WERI-Rb-1 (cell line): Measurements from ENCODE around the gene XIAP.
"Not testable (repeated sequence)": the region's sequence is repeated elsewhere in the genome, so short reads cannot be mapped to it uniquely, and the experiment has no call there.

Experiments used
- DNase-seq: peaks from one replicate; pipeline ENCODE4 v3.0.0-alpha.2; 2020
- H3K27ac ChIP-seq: fragments of 250-450 bp; sonication (Bioruptor Pico); 2 replicates; pipeline ENCODE4 v1.5.1; 2020; ENCODE audit warnings: mild to moderate bottlenecking, moderate library complexity
- H3K27me3 ChIP-seq: fragments of 250-450 bp; sonication (Bioruptor Pico); 2 replicates; pipeline ENCODE4 v1.5.1; 2021; ENCODE audit warnings: mild to moderate bottlenecking, low read depth, moderate library complexity; ENCODE audit not compliant: insufficient read depth, severe bottlenecking
- H3K36me3 ChIP-seq: fragments of 250-450 bp; sonication (Bioruptor Pico); 2 replicates; pipeline ENCODE4 v1.5.1; 2020; ENCODE audit warnings: mild to moderate bottlenecking, moderate library complexity
- H3K4me3 ChIP-seq: 2 replicates; pipeline ENCODE4 v1.5.1; 2011; ENCODE audit warnings: low read depth, mild to moderate bottlenecking, control low read depth, low read length
- H3K9me3 ChIP-seq: fragments of 250-450 bp; sonication (Bioruptor Pico); 2 replicates; pipeline ENCODE4 v1.5.1; 2021; ENCODE audit warnings: mild to moderate bottlenecking, moderate library complexity; ENCODE audit not compliant: severe bottlenecking
- TF ChIP-seq, protein P1 (sequence below): IDR thresholded peaks from 2 replicates; pipeline ENCODE4 v1.5.1; 2011; ENCODE audit warnings: low read depth, mild to moderate bottlenecking, control low read depth, inconsistent platforms, low read length

The XIAP gene

DNA sequence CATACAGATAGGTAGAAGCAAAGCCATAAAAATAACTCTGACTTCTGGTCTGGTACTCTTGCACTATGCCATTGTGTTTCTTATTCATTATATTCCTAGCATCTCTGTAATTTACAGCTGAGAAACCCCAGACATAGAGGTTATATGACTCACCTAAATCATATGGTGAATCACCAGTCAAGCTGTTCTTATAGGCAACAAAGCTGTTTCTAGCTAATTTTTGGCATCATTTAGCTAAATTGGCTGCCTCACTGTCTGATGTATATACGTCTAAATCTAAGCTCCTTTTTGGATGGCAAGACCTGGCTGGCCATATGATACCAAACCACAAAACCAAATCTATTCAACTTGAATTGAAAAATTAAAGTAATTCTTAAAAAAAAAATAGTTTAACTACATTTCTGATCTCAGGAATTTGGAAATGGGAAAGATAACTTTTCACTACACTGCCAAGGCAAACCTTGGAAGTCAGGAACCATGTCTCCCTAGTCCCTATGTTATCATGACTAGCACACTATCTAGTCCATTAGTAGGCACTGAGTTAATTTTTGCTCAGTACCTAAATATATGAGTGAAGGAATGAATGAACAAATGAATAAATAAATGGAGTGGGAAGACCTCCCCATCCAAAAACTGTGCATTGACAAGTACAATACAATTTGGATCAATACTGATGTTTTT, 60.4 kb downstream of the XIAP start:
- Histone ChIP-seq H3K27ac (no peak overlapping the region), H3K4me3 (no peak overlapping the region), H3K9me3 (no peaks in the 10 kb centered on the region), H3K27me3 (no peaks in the 10 kb centered on the region), H3K36me3 (no peaks in the 10 kb centered on the region)
- TF ChIP-seq, protein P1, sequence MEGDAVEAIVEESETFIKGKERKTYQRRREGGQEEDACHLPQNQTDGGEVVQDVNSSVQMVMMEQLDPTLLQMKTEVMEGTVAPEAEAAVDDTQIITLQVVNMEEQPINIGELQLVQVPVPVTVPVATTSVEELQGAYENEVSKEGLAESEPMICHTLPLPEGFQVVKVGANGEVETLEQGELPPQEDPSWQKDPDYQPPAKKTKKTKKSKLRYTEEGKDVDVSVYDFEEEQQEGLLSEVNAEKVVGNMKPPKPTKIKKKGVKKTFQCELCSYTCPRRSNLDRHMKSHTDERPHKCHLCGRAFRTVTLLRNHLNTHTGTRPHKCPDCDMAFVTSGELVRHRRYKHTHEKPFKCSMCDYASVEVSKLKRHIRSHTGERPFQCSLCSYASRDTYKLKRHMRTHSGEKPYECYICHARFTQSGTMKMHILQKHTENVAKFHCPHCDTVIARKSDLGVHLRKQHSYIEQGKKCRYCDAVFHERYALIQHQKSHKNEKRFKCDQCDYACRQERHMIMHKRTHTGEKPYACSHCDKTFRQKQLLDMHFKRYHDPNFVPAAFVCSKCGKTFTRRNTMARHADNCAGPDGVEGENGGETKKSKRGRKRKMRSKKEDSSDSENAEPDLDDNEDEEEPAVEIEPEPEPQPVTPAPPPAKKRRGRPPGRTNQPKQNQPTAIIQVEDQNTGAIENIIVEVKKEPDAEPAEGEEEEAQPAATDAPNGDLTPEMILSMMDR = no peak
- DNase-seq = no peak

DNA sequence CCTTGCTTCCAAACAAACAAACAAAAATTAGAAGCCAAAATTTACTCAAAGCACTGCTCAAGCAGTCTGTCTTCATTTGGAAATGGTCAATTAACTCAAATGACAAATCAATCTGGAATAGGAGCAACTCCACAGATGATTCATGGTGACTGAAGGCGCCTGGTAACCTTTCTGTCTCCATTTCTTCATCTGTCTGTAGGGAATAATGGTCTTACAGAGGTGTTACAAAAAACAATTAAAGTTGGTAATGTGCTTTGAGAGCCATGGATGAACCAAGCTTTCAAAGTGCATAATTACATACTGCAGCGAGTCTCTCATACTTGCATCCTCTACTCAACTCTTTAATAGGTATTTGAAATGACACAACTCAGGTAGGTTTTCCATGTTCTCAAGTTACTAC, 63.4 kb downstream of the XIAP start:
- no peak for DNase-seq

DNA sequence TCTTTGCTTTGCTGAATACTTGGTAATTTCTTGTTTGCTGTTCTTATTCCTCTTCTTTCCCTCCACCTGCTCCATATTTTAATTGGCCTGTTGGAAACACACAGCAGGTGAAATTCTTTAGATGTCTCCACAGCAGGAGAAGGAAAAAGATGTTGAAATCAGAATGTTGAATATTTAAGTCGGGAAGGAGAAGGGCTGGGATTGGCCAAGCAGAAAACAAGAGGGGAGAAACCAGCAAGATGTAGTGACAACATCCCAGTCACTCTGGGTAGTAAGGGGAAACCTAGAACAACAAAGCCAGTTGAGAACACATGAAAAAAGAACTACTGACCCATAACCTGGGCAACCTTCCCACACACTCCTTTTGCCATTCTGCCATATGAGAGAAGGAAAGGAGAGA, 64.3 kb downstream of the XIAP start:
- H3K36me3 ChIP-seq = no peaks in the 10 kb centered on the region
- H3K4me3 ChIP-seq = no peak overlapping the region
- DNase-seq = no peak
- H3K9me3 ChIP-seq = no peaks in the 10 kb centered on the region
- no peak overlapping the region for H3K27ac ChIP-seq
- TF ChIP-seq, protein P1 = no peak
- no peaks in the 10 kb centered on the region for H3K27me3 ChIP-seq

More for the DNA sequence above, 63.4 kb downstream of the XIAP start:
- TF ChIP-seq, protein P1 = no peak
- Histone ChIP-seq H3K27me3 (no peaks in the 10 kb centered on the region), H3K36me3 (no peaks in the 10 kb centered on the region), H3K4me3 (no peak overlapping the region), H3K27ac (no peak overlapping the region), H3K9me3 (no peaks in the 10 kb centered on the region)

DNA sequence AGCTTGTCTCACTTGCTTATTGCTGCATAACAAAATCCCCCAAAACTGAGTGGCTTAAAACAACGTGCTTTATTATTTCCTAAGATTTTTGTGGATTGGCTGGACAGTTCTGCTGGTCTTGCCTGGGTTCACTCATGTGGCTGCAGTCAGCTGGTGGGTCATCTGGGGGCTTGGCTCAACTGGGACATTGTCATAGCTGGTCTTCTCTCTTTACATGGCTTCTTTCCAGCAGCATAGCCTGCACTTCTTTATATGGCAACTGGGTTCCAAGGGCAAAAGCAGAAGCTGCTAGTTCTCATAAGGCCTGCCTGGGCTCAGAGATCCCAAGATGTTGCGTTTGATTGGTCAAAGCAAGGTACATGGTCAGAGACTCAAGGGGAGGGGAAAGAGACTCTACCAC, 68.0 kb downstream of the XIAP start:
- Histone ChIP-seq H3K9me3 (no peaks in the 10 kb centered on the region), H3K27ac (no peak overlapping the region), H3K36me3 (no peaks in the 10 kb centered on the region), H3K27me3 (no peaks in the 10 kb centered on the region), H3K4me3 (no peak overlapping the region)
- TF ChIP-seq, protein P1 = no peak
- no peak for DNase-seq

DNA sequence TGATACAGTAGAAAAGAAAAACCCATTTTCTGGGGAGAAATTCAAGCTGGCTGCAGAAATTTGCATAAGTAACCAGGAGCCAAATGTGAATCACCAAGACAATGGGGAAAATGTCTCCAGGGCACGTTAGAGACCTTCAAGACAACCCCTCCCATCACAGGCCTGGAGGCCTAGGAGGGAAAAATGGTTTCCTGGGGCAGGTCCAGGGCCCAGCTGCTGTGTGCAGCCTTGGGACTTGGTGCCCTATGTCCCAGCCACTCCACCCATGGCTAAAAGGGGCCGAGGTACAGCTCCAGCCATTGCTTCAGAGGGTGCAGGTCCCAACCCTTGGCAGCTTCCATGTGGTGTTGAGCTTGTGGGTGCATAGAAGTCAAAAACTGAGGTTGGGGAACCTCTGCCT, 72.2 kb downstream of the XIAP start:
- H3K36me3 ChIP-seq, H3K4me3 ChIP-seq, H3K27me3 ChIP-seq, H3K27ac ChIP-seq, DNase-seq, H3K9me3 ChIP-seq: not testable (repeated sequence)

DNA sequence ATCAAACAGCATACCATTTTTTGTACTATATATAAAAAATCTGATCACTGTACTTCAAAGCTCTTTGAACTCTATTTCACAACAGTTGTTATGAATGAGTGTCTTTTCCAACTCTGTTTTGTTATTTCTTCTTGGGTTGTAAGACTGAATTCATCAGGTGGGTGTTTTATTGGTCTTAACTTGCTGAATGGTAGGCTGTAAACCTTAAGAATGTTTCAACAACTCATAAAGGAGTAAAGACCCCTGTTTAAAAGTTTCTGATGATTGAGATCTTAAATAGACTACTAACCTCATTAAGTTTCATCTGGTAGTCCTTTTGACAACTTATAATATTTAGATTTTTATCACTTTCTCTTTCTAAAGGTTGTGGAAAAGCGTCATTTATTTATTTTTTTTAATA, 83.2 kb downstream of the XIAP start:
- H3K36me3 ChIP-seq = no peaks in the 10 kb centered on the region
- TF ChIP-seq, protein P1 = no peak

More for the DNA sequence above, 83.2 kb downstream of the XIAP start:
- Histone ChIP-seq H3K27ac (no peak overlapping the region), H3K27me3 (peaks cover 3% of the 10 kb centered on the region), H3K9me3 (no peaks in the 10 kb centered on the region), H3K4me3 (no peak overlapping the region)
- no peak for DNase-seq
